Caki2 (cell line): ENCODE data around the gene CPZ. TPM values are rescaled to one million over a fixed set of nuclear protein-coding genes. Genes with fewer than 3 reads are reported as not detected.

ENCODE experiments used
- DNase-seq: peaks from one replicate; pipeline ENCODE4 v3.0.0-alpha.2; 2015; ENCODE audit warnings: low read depth
- in situ Hi-C: cut with HindIII; loops from 2 replicates; pipeline ENCODE4 v1.10.0; 2016; ENCODE audit warnings: low sequenced_read_pairs, low pct_unique_long_range_greater_than_20kb, mixed read lengths
- total RNA-seq: library from RNA; depleted of rRNA; stranded (reverse); fragments of >200 nt; shearing (Covaris generic); gene quantifications from 2 replicates; pipeline ENCODE4 v1.2.3, GENCODE V29; 2014; ENCODE audit warnings: low replicate concordance; rRNA removed

Gene CPZ
- total RNA-seq = not detected in 2 replicates

DNA sequence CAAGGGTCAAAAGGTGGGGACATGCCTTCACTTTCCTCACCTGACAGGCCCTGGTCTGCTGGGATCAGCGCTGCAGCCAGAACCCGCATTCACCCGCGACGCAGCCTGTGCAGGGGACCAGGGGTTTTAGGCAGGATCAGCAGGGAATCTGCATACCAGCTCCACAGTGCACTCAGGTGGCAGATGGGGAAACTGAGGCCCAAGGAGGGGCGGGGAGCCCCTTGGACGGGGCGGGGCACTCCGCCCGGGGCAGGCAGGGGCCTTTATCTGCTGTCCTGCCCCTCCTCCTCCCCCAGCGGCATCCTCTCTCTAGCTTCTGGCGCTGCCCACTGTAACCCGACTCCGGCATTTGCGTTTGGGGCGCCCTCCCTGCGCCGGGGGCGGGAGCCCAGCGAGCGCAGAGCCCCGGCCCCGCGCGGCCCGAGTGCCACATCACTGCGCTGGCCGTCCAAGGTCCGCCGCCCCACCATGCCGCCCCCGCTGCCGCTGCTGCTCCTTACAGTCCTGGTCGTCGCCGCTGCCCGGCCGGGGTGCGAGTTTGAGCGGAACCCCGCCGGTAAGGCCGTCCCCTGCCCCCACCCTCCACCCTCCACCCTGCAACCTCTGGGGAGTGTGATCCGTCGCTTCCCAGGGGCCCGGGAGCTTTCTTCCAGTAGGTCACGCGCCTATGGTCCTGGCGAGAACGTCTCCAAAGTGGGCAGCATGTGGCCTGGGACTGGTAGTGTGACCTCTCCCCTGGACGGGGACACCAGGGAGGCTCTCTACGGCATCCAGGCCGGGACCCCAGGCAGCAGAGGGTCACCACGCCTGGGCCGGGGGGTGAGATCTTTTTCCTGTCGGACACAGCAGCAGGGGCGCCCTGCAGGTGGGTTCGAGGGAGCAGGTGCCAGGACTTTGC is at the start of gene CPZ:
TSS of gene CPZ (plus strand) at position 400 of the 898 bp plus-strand sequence. CDS start at position 469, 69 bp downstream.
- no peak for DNase-seq
- in situ Hi-C loops = no loop called here

GRCh38 chr4:8542776-8543525 is 49.6 kb upstream of the CPZ start:
- in situ Hi-C loops = no loop called here
- peak; percentile 38 for DNase-seq

GRCh38 chr4:8543623-8544022 is 48.9 kb upstream of the CPZ start:
- in situ Hi-C loops = no loop called here
- no peak for DNase-seq

DNA sequence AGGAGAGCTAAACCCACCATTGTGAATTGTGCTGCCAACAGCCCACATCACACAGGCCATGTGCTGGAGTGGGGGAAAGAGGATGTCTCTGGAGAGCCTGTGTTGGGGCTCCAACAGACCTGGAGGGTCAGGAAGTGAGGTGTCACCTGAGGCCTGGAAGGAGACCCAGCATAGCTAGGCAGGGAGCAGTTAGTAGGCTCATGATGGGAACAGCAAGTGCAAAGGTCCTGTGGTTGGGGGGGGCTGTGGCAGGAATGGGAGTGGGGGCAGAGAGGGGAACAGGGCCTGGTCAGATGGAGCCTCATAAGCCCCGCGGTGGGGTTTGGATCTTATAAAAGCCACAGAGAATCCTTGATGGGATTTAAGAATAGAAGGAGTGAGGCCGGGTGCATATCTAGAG is 48.3 kb upstream of the CPZ start:
- DNase-seq = no peak
- in situ Hi-C loops = no loop called here

GRCh38 chr4:8544741-8545438 is 47.7 kb upstream of the CPZ start:
- no peak for DNase-seq
- in situ Hi-C loops = no loop called here

- in situ Hi-C loops = no loop called here
- DNase-seq = no peak
Measured at GRCh38 chr4:8545439-8545765, 47.2 kb upstream of the CPZ start.

DNA sequence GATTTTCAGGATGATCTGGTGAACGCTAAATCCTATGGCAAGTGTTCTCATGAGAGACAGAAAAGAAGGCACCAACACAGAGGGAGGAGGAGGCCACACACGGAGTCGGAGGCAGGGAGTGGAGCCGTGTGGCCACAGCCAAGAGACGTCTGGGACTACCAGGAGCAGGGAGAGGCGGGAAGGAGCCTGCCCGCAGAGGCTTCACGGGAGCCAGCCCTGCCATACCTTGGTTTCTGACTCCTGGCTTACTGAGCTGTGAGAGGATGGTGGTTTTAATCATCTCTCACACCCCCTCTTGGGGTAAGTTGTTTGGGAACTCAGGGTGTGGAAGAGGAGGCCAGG is 45.8 kb upstream of the CPZ start:
- DNase-seq = no peak
- in situ Hi-C loops = no loop called here

DNA sequence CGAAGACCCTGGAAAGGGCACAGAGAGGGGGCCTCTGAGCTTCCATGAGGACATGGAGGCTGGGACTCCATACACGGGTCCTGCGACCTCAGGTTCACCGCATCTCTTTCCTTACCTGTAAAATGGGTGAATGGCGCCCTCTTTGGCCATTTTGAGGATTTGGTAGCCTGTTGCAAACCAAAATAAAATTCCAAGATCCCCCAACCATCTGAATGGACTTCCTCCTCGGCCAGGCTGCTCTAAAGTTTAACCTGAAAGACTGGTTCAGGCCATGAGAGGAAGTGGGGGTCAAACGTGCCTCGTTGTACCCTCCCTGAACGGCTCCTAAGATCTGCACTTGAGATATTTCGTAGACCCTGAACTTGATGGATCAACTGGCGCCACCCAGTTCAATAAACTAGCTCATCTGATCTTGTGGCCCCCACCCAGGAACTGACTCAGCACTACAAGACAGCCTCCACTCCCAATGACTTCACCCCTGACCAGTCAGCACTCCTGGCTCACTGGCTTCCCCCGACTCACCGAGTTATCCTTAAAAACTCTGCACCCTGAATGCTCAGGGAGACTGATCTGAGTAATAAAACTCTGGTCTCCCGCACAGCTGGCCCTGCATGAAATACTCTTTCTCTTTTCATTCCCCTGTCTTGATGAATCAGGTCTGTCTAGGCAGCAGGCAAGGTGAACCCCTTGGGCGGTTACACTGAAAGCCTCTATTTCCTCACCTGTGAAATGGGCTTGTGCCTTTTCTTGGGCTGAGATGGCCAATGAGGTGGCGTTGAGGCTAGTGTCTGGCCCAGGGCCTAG is 45.3 kb upstream of the CPZ start:
- peak; percentile 26 for DNase-seq
- in situ Hi-C loops = no loop called here

GRCh38 chr4:8547912-8548730 is 44.4 kb upstream of the CPZ start:
- in situ Hi-C loops = no loop called here
- no peak for DNase-seq

DNA sequence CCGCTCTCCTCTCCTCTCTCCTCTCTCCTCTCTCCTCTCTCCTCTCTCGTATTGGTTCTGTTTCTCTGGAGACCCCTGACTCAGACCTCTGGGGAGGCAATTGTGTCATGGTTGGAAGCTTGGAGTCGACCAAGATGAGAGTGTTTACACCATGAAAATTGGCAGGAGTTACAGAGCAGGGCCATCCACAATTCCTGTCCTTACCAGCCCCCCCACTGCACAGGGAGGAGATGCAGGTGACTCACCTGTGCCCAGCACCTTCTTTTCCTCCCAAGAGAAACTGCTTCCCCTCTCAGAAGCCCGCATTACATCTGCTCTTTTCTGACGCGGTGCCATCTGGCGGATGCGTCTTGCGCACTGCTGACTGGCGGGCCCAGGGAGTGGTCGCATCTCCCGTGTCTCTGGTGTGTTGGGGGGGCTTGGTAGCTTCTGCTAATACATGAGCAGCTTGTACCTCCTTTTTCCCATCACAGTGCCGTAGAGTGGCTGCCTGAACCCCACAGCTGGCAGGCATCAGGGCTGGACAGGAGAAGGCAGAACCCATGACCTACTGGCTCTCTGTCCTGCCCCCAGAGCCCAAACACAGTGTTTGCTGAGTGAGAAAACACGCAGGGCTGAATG is 43.7 kb upstream of the CPZ start:
- DNase-seq = no peak
- in situ Hi-C loops = no loop called here

DNA sequence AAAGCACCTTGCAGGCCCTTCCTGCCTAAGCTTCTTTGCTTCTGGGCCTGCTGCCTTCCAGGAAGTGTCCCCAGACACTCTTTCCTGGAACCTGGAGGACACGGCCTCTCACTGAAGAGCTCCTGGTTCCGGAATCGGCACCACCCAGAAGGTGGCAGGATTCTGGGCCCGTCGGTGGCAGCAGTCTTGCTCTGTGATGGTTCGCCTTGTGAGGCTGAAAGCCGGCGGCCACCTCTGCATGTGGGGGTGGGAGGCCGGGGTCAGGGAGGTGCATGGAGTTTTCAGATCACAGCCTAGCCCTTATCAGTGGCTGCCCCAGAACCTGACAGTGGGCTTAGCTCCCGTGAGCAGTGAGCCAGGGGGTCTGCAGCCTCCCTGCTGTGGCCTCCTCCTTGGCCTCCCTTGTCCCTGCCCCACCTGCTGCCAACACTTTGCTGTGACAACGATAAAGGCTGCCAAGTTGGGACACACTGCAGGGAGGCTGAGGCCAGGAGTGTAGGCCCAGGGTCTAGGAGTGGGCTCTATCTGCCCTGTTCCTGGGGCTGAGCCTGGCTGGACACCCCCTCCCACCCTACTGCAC is 43.1 kb upstream of the CPZ start:
- DNase-seq = no peak
- in situ Hi-C loops = no loop called here

- in situ Hi-C loops = no loop called here
- no peak for DNase-seq
Measured at GRCh38 chr4:8550691-8551090, 41.9 kb upstream of the CPZ start.

- DNase-seq = no peak
- in situ Hi-C loops = no loop called here
Measured at GRCh38 chr4:8552024-8552423, 40.5 kb upstream of the CPZ start.

GRCh38 chr4:8552581-8553205 is 39.9 kb upstream of the CPZ start:
- in situ Hi-C loops = no loop called here
- DNase-seq = no peak

DNA sequence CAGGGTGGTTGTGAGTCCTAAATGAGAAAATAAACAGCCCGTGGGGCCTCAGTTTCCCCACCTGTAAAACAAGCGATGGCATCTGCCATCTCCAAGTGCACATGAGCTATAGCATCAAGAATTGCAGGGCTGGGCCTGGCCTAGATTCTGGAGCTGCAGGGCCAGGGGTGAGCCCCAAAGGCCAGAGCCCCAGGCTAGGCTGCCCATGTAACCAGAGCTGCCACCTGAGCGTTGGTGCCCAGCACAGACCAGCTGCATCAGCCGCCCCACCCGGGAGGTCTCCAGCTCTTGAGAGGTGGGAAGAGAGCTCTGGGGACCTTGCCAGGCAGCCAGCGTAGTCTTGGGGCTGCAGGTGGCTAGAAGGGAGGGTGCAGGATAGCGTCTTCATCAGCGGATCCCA is 39.3 kb upstream of the CPZ start:
- DNase-seq = no peak

DNA sequence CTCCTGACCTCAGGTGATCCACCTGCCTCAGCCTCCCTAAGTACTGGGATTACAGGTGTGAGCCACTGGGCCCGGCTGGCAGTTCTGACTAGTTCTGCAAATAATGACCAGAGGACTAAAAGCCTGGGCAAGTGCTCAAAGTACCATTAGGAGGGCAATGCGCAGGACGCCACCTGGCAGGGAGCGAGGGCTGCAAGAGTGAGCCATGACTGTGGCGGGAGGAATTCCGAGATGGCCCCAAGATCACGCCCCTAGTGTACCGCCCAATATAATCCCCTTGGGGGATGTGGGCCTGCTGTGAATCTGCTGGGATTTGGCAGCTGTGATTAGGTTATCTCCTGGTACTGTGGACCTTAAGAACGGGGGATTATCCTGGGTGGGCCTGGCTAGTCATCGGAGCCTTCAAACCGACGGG is 38.6 kb upstream of the CPZ start:
- in situ Hi-C loops = no loop called here
- DNase-seq = no peak

More for the DNA sequence above, 39.3 kb upstream of the CPZ start:
- in situ Hi-C loops = no loop called here
